ENCODE data around the gene CELF6. TPM values are rescaled to one million over a fixed set of nuclear protein-coding genes. Genes with fewer than 3 reads are reported as not detected.
A peak's percentile ranks its signal among the peaks of the same experiment; 100 is the strongest.

The CELF6 gene
- total and polyA plus RNA-seq, 4 donors, result 6.8 to 18.7 (median 13.4) TPM

DNA sequence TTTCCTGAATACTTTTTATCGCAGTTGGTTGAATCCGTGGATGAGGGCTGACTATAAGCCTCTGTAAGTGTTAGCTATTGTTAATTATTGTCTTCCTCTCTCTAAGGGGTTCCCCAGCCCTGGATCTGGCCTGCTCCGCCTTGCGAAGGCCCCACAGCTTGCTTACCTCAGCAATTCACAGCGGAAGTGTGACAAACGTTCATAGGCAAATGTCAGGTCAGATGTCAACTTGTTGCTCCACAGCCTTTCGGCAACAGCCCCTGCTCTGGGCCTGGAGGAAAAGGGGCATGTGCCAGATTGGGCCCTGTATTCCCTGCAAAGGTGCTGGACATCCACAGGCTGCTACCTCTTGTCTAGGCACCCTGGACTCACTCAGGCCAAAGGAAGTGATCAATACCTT is 25.3 kb upstream of the CELF6 start:
- Histone ChIP-seq H3K9me3 (ENCODE audit: control insufficient read depth, insufficient read depth, low read length) (no peaks in the 10 kb centered on the region), H3K4me1 (ENCODE audit: control insufficient read depth, insufficient read depth, low read length) (no peaks in the 10 kb centered on the region), H3K36me3 (ENCODE audit: control insufficient read depth, insufficient read depth, low read length) (peaks cover 61% of the 10 kb centered on the region), H3K4me3 (ENCODE audit: low read depth, low read length) (no peak overlapping the region), H3K27ac (ENCODE audit: low read depth, low read length) (no peak overlapping the region), H3K27me3 (ENCODE audit: control insufficient read depth, insufficient read depth, low read length) (no peaks in the 10 kb centered on the region)
- WGBS (ENCODE audit: insufficient coverage), result 78% methylated on average over 5 of the region's 7 CpGs
- DNase-seq (ENCODE audit: low read depth in 4 of 6, low spot score in 6 of 6), result no peak

DNA sequence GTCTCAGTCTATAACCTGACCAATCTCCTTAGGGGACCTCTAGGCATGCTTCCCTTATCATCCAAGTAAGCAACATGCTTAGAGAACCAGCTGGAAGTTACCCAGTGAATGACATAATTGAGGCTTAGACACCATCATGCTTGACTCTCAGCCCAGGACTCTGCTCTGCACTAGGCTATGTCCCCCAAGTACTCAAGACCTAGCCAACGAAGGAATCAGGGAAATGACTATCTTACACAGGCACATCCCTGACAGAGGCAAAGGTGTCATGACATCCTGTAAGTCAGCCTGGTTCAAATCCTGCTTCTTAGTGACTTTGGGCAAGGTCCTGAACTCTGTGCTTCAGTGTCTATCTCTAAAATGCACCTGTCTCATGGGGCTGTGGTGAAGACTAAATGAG is 24.6 kb upstream of the CELF6 start:
- Histone ChIP-seq H3K9me3 (ENCODE audit: control insufficient read depth, insufficient read depth, low read length) (no peaks in the 10 kb centered on the region), H3K4me1 (ENCODE audit: control insufficient read depth, insufficient read depth, low read length) (no peaks in the 10 kb centered on the region), H3K36me3 (ENCODE audit: control insufficient read depth, insufficient read depth, low read length) (peaks cover 57% of the 10 kb centered on the region), H3K4me3 (ENCODE audit: low read depth, low read length) (no peak overlapping the region), H3K27me3 (ENCODE audit: control insufficient read depth, insufficient read depth, low read length) (no peaks in the 10 kb centered on the region), H3K27ac (ENCODE audit: low read depth, low read length) (no peak overlapping the region)
- DNase-seq (ENCODE audit: low read depth in 4 of 6, low spot score in 6 of 6), result no peak
- 100% methylated on average over 1 of the region's 1 CpG for WGBS (ENCODE audit: insufficient coverage)

DNA sequence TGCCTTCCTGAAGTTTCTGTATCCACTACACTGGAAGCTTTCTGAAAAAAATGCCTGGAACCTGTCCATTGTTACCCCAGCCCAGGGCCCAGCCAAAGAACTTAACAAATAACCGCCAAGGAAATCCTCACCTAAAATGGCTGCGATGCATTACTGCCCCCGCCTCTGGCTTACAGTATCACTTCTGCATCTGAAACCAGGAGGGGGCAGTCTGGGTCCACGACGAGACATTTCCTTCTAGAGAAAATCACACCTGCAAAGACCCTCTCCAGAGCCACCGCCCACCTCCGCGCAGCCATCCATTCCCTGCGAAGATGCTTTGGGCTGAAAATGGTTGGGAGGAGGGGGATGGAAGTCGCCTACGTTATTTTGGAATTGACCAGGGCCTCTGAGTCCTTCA is 22.4 kb upstream of the CELF6 start:
- Histone ChIP-seq H3K27ac (ENCODE audit: low read depth, low read length) (no peak overlapping the region), H3K4me1 (ENCODE audit: control insufficient read depth, insufficient read depth, low read length) (no peaks in the 10 kb centered on the region), H3K36me3 (ENCODE audit: control insufficient read depth, insufficient read depth, low read length) (peaks cover 42% of the 10 kb centered on the region), H3K27me3 (ENCODE audit: control insufficient read depth, insufficient read depth, low read length) (no peaks in the 10 kb centered on the region), H3K9me3 (ENCODE audit: control insufficient read depth, insufficient read depth, low read length) (no peaks in the 10 kb centered on the region), H3K4me3 (ENCODE audit: low read depth, low read length) (no peak overlapping the region)
- peak in 2 of 6 donors; percentile 34 to 70 for DNase-seq (ENCODE audit: low read depth in 4 of 6, low spot score in 6 of 6)
- 45% methylated on average over 3 of the region's 11 CpGs for WGBS (ENCODE audit: insufficient coverage)

GRCh38 chr15:72341361-72341760 is 21.4 kb upstream of the CELF6 start:
- H3K4me3 ChIP-seq (ENCODE audit: low read depth, low read length), result no peak overlapping the region
- 66% methylated on average over 4 of the region's 6 CpGs for WGBS (ENCODE audit: insufficient coverage)
- no peaks in the 10 kb centered on the region for H3K9me3 ChIP-seq (ENCODE audit: control insufficient read depth, insufficient read depth, low read length)
- H3K4me1 ChIP-seq (ENCODE audit: control insufficient read depth, insufficient read depth, low read length), result no peaks in the 10 kb centered on the region
- peak in 2 of 6 donors; percentile 7 to 49 for DNase-seq (ENCODE audit: low read depth in 4 of 6, low spot score in 6 of 6)
- peaks cover 34% of the 10 kb centered on the region for H3K36me3 ChIP-seq (ENCODE audit: control insufficient read depth, insufficient read depth, low read length)
- H3K27ac ChIP-seq (ENCODE audit: low read depth, low read length), result no peak overlapping the region
- H3K27me3 ChIP-seq (ENCODE audit: control insufficient read depth, insufficient read depth, low read length), result no peaks in the 10 kb centered on the region

GRCh38 chr15:72340366-72340765 is 20.4 kb upstream of the CELF6 start:
- H3K36me3 ChIP-seq (ENCODE audit: control insufficient read depth, insufficient read depth, low read length), result peaks cover 24% of the 10 kb centered on the region
- no peak for DNase-seq (ENCODE audit: low read depth in 4 of 6, low spot score in 6 of 6)
- no peaks in the 10 kb centered on the region for H3K27me3 ChIP-seq (ENCODE audit: control insufficient read depth, insufficient read depth, low read length)
- H3K9me3 ChIP-seq (ENCODE audit: control insufficient read depth, insufficient read depth, low read length), result no peaks in the 10 kb centered on the region
- no peak overlapping the region for H3K27ac ChIP-seq (ENCODE audit: low read depth, low read length)
- H3K4me1 ChIP-seq (ENCODE audit: control insufficient read depth, insufficient read depth, low read length), result no peaks in the 10 kb centered on the region
- WGBS (ENCODE audit: insufficient coverage), result 100% methylated on average over 1 of the region's 1 CpG
- no peak overlapping the region for H3K4me3 ChIP-seq (ENCODE audit: low read depth, low read length)

GRCh38 chr15:72339777-72340177 is 19.8 kb upstream of the CELF6 start:
- H3K27ac ChIP-seq (ENCODE audit: low read depth, low read length), result no peak overlapping the region
- H3K27me3 ChIP-seq (ENCODE audit: control insufficient read depth, insufficient read depth, low read length), result no peaks in the 10 kb centered on the region
- no peaks in the 10 kb centered on the region for H3K9me3 ChIP-seq (ENCODE audit: control insufficient read depth, insufficient read depth, low read length)
- peaks cover 20% of the 10 kb centered on the region for H3K36me3 ChIP-seq (ENCODE audit: control insufficient read depth, insufficient read depth, low read length)
- H3K4me1 ChIP-seq (ENCODE audit: control insufficient read depth, insufficient read depth, low read length), result no peaks in the 10 kb centered on the region
- WGBS (ENCODE audit: insufficient coverage), result 48% methylated on average over 3 of the region's 3 CpGs
- DNase-seq (ENCODE audit: low read depth in 4 of 6, low spot score in 6 of 6), result peak in 2 of 6 donors; percentile 52 to 85
- H3K4me3 ChIP-seq (ENCODE audit: low read depth, low read length), result no peak overlapping the region

DNA sequence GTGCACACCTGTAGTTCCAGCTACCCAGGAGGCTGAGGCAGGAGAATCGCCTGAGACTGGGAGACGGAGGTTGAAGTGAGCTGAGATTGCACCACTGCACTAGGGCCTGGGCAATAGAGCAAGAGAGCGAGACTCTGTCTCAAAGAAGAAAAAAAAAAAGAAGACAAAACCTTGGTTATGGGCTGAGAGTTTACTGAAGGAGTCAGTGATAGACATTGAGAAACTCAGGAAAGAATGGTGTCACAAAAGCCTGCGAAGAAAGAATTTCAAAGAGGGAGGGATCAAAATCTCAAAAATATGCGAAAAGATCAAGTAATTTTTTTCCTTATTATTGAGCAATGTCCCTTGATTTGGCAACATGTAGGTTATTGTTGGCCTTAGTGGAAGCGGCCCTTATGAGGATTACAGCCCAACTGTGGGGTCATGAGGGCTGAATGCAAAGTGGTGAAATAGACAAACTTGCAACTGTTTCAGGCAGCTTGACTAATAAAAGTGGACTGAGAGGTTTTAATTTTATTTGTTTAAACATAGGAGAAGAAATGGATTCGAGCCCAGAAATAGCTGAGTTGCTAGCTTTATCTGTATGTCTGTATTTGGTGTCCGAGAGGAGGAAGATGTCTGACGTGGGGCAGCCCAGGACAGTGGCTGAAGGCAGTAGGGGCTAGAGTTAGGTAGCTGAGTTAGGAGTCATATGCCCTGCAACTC is 18.8 kb upstream of the CELF6 start:
- Histone ChIP-seq H3K4me3 (ENCODE audit: low read depth, low read length) (no peak overlapping the region), H3K36me3 (ENCODE audit: control insufficient read depth, insufficient read depth, low read length) (peaks cover 16% of the 10 kb centered on the region), H3K27me3 (ENCODE audit: control insufficient read depth, insufficient read depth, low read length) (no peaks in the 10 kb centered on the region), H3K9me3 (ENCODE audit: control insufficient read depth, insufficient read depth, low read length) (no peaks in the 10 kb centered on the region), H3K4me1 (ENCODE audit: control insufficient read depth, insufficient read depth, low read length) (no peaks in the 10 kb centered on the region), H3K27ac (ENCODE audit: low read depth, low read length) (no peak overlapping the region)
- DNase-seq (ENCODE audit: low read depth in 4 of 6, low spot score in 6 of 6), result no peak
- WGBS (ENCODE audit: insufficient coverage), result 94% methylated on average over 7 of the region's 9 CpGs

- no peak for DNase-seq (ENCODE audit: low read depth in 4 of 6, low spot score in 6 of 6)
- Histone ChIP-seq H3K9me3 (ENCODE audit: control insufficient read depth, insufficient read depth, low read length) (no peaks in the 10 kb centered on the region), H3K4me1 (ENCODE audit: control insufficient read depth, insufficient read depth, low read length) (no peaks in the 10 kb centered on the region), H3K4me3 (ENCODE audit: low read depth, low read length) (no peak overlapping the region), H3K27me3 (ENCODE audit: control insufficient read depth, insufficient read depth, low read length) (no peaks in the 10 kb centered on the region), H3K27ac (ENCODE audit: low read depth, low read length) (no peak overlapping the region), H3K36me3 (ENCODE audit: control insufficient read depth, insufficient read depth, low read length) (peaks cover 10% of the 10 kb centered on the region)
- no CpG with 5 or more reads among the region's 2 CpGs for WGBS (ENCODE audit: insufficient coverage)
Observed at GRCh38 chr15:72338148-72338547, 18.2 kb upstream of the CELF6 start.

- Histone ChIP-seq H3K4me3 (ENCODE audit: low read depth, low read length) (no peak overlapping the region), H3K27me3 (ENCODE audit: control insufficient read depth, insufficient read depth, low read length) (no peaks in the 10 kb centered on the region), H3K27ac (ENCODE audit: low read depth, low read length) (no peak overlapping the region), H3K4me1 (ENCODE audit: control insufficient read depth, insufficient read depth, low read length) (no peaks in the 10 kb centered on the region), H3K9me3 (ENCODE audit: control insufficient read depth, insufficient read depth, low read length) (no peaks in the 10 kb centered on the region), H3K36me3 (ENCODE audit: control insufficient read depth, insufficient read depth, low read length) (peaks cover 7% of the 10 kb centered on the region)
- no peak for DNase-seq (ENCODE audit: low read depth in 4 of 6, low spot score in 6 of 6)
- 100% methylated on average over 1 of the region's 2 CpGs for WGBS (ENCODE audit: insufficient coverage)
Observed at GRCh38 chr15:72334842-72335241, 14.9 kb upstream of the CELF6 start.

DNA sequence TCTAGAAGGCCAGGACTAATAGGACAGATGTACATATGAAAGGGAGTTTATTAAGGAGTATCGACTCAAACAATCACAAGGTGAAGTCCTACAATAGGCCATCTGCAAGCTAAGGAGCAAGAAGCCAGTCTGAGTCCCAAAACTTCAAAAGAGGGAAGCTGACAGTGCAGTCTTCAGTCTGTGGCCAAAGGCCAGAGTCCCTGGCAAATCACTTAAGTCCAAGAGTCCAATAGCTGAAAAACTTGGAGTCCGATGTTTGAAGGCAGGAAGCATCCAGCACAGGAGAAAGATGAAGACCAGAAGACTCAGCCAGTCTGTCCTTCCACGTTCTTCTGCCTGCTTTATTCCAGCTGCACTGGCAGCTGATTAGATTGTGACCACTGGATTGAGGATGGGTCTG is 11.1 kb upstream of the CELF6 start:
- Histone ChIP-seq H3K36me3 (ENCODE audit: control insufficient read depth, insufficient read depth, low read length) (peaks cover 14% of the 10 kb centered on the region), H3K4me3 (ENCODE audit: low read depth, low read length) (no peak overlapping the region), H3K27ac (ENCODE audit: low read depth, low read length) (no peak overlapping the region), H3K4me1 (ENCODE audit: control insufficient read depth, insufficient read depth, low read length) (no peaks in the 10 kb centered on the region), H3K27me3 (ENCODE audit: control insufficient read depth, insufficient read depth, low read length) (no peaks in the 10 kb centered on the region), H3K9me3 (ENCODE audit: control insufficient read depth, insufficient read depth, low read length) (no peaks in the 10 kb centered on the region)
- 88% methylated on average over 3 of the region's 3 CpGs for WGBS (ENCODE audit: insufficient coverage)
- no peak for DNase-seq (ENCODE audit: low read depth in 4 of 6, low spot score in 6 of 6)

All from spinal cord (tissue), 10 donors.